Medulla oblongata (tissue), 1 donor: ENCODE measurements around the gene CRB1.
"Not testable (repeated sequence)": the region's sequence is repeated elsewhere in the genome, so short reads cannot be mapped to it uniquely, and the experiment has no call there.

Source experiments
- DNase-seq: peaks from one replicate; pipeline ENCODE4 v3.0.0-alpha.2; 2015; ENCODE audit errors: extremely low spot score

CRB1 gene

DNA sequence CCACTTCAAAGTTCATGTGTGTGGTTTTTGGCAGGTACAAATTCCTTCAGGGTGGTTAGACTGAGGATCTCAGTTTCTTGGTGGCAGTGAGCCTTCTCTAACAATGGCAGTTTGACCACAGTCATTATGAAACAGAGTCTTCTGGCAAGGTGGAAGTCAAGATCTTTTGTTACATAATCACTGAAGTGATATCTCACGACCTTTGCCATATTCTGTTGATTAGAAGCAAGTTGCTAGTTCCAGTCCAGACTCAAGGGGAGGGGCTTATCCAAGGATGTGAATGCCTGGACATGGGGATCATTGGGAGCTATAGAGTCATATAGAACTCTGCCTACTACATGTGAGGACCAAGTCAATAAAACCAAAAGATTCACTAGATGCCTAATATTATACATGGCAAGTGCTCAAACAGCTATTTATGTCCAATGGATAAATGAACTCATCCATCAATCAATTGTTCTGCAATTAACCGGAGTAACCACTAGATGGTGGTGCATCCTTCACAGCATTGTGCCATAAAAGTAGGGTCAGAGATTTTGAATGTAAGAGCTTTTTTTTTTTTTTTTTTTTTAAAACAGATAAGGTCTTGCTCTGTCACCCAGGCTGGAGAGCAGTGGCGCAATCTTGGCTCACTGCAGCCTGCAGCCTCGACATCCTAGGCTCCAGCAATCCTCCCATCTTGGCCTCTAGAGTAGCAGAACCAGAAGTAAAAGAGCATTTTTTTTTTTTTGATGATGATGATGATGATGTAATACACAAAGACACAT lies 131.9 kb downstream of the CRB1 start:
- no peak for DNase-seq

DNA sequence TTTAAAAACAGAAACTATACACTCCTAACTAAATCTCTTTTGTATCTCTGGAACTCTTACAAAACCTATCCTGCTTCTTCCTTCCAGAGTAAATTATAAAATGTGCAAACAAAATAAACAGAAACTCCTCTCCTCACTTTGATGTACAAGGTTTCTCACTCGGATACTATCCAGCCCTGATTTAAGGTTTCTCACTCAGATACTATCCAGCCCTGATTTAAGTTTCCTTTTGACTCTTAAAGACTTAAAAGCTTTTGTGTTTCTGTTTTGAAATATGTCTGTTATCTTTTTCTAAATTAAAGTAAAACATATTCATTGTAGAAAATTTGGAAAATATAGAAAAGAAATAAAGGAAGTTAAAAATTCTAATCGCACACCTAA lies 132.5 kb downstream of the CRB1 start:
- no peak for DNase-seq

DNA sequence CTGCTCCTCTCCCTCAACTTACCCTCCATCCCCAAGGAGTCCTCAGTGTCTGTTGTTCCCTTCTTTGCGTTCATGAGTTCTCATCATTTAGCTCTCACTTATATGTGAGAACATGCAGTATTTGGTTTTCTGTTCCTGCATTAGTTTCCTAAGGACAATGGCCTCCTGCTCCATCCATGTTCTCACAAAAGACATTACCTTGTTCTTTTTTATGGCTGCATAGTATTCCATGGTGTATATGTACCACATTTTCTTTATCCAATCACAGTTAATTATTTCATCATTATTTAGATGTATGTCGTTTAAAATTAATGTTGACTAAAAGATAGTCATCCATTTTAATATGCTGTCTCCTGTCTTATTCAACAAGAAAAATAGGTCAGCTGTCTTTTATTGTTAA lies 134.1 kb downstream of the CRB1 start:
- DNase-seq, result no peak

DNA sequence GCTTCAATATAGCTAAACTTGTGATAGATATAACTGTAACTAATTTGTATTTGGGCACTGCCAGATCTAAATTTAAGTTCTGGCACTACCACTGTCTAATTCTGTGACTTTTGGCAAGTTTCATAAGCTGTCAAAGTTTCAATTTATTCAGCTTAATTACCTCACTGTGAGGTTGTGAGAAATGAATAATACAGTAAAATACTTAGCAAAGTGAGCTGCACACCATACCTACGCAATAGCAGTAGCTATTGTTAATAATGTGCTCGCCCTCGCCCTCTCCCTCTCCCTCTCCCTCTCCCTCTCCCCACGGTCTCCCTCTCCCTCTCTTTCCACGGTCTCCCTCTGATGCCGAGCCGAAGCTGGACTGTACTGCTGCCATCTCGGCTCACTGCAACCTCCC lies 136.7 kb downstream of the CRB1 start:
- not testable (repeated sequence) for DNase-seq

DNA sequence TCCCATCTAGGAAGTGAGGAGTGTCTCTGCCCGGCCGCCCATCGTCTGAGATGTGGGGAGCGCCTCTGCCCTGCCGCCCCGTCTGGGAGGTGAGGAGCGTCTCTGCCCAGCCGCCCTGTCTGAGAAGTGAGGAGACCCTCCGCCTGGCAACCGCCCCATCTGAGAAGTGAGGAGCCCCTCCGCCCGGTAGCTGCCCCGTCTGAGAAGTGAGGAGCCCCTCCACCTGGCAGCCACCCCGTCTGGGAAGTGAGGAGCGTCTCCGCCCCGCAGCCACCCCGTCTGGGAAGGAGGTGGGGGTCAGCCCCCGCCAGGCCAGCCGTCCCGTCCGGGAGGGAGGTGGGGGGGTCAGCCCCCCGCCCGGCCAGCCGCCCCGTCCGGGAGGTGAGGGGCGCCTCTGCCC lies 137.6 kb downstream of the CRB1 start:
- not testable (repeated sequence) for DNase-seq

DNA sequence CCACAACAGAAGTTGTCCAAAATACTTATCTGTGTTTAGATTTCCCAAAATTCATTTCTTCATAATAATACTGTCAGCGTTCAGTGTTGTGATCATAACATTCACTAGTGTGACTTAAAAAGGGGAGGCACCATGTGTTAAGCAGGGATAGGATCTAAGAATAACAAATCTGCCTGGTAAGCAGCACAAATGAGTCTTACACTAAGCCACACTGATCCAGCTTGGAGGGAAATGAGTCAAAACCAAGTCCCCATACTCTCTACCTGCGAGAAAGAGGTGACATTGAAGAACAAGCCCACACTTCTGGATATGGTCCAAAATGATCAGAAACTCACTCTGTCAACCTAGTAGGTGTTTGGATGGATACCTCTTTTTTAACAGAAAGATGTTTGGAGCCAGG lies 145.5 kb downstream of the CRB1 start:
- no peak for DNase-seq

DNA sequence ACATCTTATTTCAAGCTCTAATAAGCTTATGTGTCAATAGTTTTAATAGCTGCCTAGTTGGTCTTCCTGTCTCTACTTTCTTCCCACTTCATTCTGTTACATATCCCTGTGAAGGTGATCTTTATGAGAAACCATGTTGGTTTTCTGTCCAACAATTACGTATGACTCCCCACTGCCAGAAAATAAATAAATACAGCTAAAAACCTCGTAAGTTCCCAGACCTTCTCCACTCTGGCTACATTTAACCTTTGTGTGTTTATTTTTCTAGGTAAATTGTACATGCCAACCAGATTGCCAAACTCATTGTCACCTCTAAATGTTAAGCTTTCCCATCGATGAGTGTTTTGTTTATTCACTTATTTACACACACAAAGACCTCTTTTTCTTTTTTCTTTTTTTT lies 147.2 kb downstream of the CRB1 start:
- no peak for DNase-seq

DNA sequence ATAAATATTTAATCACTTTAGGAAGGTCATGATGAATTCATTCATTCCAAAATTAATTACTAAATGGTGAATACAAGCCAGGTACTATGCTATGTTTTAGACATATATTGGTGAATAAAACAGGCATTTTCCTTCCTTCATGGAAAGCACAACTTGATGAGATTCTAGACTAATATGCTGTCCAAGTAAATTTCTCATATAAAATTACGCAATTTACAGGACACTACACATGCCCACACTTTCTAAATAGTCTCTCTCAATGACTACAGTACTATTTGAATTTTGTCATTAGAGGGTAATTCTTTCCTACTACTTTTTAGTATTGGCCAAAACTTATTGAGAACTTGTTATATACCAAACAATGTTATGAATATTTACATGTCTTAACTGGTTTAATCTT lies 150.6 kb downstream of the CRB1 start:
- DNase-seq, result no peak

DNA sequence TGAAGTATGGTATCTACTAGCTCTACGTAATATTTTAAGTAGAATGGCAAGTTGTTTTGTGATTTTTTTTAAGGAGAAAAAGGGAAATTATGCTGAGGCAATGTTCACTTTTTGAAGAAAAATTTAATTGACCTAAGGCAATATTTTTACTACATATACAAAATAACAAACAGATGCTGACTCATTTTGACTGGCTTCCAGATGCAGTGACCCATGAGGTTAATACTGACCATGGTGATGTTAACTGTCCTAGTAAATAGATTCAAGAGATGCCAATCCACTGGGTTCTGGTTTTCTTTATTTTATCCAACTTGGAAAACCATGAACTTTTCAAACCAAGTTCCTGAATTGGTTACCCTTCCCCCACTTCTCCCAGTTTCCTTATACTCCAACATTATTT lies 154.9 kb downstream of the CRB1 start:
- no peak for DNase-seq

DNA sequence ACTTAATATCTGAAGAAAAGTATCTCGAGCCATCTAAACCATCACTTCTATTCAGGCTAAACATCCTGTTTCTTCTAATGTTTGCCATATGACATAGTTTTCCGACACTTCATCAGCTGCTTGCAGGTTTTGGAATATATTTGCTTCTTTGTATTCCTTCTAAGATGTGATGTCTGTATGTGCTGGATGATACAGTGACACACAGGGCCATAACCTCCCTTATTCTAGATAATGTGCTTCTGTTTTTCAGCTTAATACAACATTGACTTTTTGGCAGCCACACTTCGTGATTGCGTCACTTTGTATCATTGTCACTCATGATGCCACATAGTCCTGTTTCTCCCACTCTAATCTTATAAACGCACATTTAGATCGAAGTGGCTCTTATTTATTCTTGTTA lies 156.3 kb downstream of the CRB1 start:
- DNase-seq, result no peak

DNA sequence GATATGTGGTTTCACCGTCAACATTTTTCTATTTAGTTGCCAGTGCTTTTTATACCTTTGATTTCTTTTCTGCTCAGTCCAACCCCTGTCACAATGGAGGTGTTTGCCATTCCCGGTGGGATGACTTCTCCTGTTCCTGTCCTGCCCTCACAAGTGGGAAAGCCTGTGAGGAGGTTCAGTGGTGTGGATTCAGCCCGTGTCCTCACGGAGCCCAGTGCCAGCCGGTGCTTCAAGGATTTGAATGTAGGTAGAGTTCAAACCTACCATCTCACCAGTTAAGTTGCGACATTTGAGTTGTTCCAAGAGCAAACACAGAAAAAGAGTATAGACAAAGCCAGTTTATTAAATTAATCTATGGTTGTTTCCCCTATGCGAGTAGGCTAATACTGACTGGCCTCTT lies 161.3 kb downstream of the CRB1 start:
- no peak for DNase-seq

DNA sequence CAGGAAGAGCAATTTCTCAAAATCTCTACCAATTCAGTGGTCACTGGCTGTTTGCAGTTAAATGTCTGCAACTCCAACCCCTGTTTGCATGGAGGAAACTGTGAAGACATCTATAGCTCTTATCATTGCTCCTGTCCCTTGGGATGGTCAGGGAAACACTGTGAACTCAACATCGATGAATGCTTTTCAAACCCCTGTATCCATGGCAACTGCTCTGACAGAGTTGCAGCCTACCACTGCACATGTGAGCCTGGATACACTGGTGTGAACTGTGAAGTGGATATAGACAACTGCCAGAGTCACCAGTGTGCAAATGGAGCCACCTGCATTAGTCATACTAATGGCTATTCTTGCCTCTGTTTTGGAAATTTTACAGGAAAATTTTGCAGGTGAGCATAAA lies 167.2 kb downstream of the CRB1 start:
- DNase-seq, result no peak

DNA sequence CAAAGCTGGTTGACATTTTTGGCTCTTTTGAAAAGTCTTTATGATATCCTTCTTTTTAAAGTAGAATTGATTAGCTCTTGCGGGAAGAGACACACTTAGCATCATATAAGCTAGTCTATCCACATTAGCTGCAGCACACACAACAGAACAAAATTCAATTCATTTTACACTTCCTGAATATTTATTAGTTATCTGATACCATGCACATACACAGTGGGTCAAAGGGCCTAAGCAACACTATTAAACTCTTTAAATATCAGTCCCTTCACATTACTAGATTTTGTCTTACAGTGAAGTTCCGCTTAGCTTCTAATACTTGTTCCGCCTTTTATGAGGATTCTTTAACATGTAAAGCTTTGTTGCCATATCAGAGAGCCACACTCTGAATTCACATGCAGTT lies 169.5 kb downstream of the CRB1 start:
- DNase-seq, result no peak

DNA sequence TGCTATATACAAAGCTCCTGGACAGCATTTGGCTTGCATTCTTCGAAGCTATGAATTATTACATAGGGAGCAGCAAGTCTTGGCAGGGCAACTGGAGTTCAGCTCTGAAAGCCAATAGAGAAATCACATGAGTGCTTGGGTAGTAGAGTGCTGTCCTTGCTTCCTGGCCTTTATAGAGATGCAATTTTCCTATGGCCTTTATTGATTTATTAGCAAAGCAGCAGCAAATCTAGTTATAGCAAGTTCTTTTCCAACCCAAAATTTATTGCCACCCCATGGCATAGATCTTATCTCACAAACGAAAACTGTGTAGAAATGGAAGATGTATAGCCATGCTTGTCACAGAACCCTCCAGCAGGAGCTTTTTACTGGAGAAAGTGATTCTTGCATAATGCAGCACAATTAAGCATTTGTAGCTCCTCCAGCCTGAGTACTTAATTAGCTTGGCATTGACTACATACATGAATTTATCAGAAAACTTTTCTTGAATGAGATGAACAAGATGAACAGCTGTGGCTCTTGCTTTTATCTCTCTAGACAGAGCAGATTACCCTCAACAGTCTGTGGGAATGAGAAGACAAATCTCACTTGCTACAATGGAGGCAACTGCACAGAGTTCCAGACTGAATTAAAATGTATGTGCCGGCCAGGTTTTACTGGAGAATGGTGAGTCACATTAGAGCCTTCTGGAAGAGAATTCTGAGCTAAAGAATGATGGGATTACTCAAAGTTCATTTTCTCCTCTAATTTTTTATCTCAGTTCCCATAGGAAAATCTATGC lies 170.1 kb downstream of the CRB1 start:
- no peak for DNase-seq

DNA sequence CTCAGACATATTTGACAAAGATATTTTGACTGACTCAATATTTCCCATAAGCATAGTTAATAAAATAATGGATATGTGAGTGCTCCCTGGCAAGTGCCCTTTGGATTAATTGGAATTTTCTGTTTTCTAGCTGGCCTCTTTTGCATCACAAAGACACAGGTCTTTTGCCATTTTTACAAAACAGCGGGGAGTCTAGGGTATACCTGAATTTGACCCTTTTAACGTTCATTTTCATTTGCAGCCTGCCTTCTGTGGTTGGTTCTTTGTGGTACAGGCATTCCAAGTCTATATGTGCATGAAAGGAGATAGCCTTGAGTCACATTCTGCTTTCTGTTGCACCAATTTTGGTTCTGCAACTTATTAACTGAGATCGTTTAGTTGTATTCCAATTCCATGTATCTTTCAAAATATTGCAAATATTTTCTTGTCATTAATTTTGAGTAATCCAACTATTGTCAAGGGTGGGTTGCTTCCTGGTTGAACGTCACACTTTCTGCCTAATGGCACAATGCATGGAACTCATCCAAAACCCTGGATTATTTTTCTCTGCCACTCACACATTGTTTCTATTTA lies 171.7 kb downstream of the CRB1 start:
- no peak for DNase-seq

DNA sequence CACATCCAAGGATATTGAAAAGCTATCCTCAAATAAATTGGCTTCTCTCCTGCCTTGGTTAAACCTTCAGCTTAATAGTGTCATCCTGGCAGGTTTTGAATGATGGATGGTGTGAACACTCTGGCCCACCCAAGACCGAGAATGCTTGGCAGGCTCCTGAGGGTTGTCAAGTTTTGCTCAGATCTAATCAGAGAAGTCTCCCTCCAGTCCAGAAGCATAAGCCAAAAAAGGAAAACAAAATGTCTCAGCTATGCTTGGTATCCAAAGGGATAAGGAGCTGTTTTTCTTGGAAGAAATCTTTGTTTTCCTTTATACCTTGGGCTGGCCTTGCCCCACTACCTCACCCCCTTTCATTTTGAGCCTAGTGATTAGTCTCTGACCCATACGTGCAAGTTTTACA lies 172.7 kb downstream of the CRB1 start:
- DNase-seq, result peak; percentile 5

DNA sequence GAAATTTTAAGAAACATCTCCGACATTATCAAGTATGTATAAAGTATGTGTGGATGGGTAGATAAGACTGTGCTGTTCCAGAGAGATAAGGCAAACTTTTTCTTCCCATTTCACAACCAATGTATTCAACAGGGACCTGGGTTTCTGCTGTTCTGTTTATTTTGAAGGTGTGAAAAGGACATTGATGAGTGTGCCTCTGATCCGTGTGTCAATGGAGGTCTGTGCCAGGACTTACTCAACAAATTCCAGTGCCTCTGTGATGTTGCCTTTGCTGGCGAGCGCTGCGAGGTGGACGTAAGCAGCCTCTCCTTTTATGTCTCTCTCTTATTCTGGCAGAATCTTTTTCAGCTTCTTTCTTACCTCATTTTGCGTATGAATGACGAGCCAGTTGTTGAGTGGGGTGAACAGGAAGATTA lies 174.0 kb downstream of the CRB1 start:
- peak; percentile 35 for DNase-seq

DNA sequence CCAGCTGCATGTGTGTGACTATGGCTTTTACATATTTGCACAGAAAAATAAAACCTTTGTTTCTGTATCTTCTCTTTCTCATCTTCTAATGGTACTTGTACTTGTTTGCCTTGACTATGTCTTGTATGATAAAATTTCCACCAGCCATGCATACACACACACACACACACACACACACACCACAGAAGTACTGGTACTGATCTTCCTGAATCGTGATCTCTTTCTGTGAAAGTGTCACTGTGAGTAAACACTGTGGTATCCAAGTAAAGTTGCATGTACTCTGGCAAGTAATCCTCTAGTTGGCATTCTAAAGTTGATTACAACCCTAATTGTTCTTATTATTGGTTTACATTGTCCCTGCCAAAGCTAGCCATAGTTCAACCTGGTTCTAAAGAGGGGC lies 176.7 kb downstream of the CRB1 start:
- no peak for DNase-seq

DNA sequence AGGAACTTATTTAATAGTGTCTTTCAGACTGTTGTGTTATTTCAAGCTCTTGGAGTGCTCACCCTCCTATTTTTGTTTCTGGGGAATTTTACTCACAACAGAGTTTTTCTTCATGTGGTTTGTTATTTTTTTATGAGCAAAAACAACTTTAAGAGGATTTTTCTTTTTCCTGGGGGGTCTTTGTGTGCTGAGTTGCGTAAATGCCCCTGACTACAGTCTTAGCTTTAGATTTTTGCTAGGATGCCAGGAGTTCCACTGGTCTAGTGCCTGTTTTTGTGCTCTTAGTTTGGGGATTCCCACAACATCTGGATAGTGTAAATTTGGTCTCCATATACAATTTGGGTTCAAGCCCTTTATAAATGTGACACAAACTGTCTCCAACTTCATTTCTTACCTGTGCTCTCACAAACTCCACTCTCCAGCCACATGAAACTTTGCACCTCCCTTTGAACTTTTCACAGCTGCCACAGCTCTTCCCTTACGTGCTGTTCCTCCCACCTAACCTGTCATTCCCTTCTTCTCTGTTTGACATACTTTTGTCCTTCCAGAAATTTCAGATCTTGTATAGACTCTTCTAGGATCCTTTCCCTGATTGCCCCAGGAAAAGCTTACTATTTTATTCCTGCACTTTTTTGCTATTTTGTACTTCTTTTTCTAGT lies 180.2 kb downstream of the CRB1 start:
- DNase-seq, result no peak

DNA sequence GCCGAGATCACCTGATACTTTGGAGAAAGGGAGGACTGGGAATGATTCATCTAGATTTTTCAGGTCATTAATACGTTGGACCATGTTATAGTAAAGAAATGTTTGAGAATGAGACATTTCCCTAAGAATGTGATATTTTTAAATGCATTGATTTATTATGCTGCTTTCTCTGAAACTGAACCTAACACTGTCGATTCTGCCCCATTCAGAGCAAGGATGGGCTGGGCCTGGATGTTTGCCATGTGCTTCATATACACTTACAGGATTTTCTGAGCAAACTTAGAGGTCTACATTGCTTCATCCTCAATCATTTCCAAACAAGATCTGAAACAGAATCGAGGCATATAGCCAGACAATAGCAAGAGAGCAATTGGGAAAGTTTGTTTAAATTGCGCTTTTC lies 183.3 kb downstream of the CRB1 start:
- DNase-seq, result no peak

DNA sequence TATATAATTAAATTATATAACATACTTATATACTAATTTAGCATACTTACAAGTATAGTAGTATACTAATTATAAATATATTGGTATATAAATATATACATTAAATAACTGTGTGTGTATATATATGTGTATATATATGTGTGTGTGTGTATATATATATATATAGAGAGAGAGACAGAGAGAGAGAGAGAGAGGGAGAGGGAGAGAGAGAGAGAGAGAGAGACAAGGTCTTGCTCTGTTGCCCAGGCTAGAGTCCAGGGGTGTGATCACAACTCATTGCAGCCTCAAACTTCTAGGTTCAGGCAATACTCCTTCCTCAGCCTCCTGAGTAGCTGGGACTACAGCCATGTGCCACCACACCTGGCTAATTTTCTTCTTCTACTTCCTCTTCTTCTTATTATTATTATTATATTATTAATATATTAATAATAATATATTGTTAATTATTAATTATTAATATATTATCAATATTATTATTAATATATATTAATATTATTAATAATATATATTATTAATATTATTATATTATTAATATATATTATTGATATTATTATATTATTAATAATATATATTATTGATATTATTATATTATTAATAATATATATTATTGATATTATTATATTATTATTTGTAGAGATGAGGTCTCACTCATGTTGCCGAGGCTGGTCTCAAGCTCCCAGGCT lies 185.5 kb downstream of the CRB1 start:
- no peak for DNase-seq

DNA sequence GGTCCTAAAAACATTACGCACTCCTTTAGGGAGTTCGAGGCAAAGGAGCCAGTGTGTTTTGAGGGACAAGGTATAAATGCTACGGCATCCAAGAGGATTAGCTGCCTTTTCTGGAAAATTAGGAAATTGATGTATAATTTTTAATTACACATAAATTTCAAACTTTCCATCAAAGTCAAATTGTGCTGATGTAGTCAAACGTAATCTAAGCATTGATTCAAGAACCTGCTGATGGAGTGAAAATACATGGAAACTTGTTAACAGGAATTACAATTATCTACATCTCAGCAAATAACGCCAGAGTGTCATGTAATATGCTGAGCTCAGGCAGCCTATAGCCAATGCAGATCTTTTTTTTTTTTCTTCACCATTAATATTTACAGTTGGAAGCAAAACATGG lies 194.5 kb downstream of the CRB1 start:
- DNase-seq, result no peak
